DMS153 (cell line): ENCODE results near the gene FGFR2.

Source experiments
- DNase-seq: peaks from one replicate; lab custom pipeline; 2025; lab: John Stamatoyannopoulos, UW

The FGFR2 gene

GRCh38 chr10:121610798-121611323 is 12.6 kb upstream of the FGFR2 start:
- no peak for DNase-seq

GRCh38 chr10:121609426-121610380 is 11.5 kb upstream of the FGFR2 start:
- DNase-seq = no peak

GRCh38 chr10:121608469-121609190 is 10.4 kb upstream of the FGFR2 start:
- peak; percentile 27 for DNase-seq

GRCh38 chr10:121607310-121608055 is 9.2 kb upstream of the FGFR2 start:
- DNase-seq = no peak

- no peak for DNase-seq
These were observed 7.5 kb upstream of the FGFR2 start for GRCh38 chr10:121605708-121606107.

- no peak for DNase-seq
These were observed 3.2 kb upstream of the FGFR2 start for GRCh38 chr10:121601458-121601857.

- DNase-seq = no peak
These were observed 2.4 kb upstream of the FGFR2 start for GRCh38 chr10:121600611-121601010.

GRCh38 chr10:121599947-121600346 is 1.7 kb upstream of the FGFR2 start:
- no peak for DNase-seq

GRCh38 chr10:121597504-121598262 is 561 bp downstream of the FGFR2 start:
- DNase-seq = no peak

GRCh38 chr10:121596689-121597503 is 1.3 kb downstream of the FGFR2 start:
- no peak for DNase-seq

GRCh38 chr10:121595806-121596688 is 2.2 kb downstream of the FGFR2 start:
- DNase-seq = no peak

GRCh38 chr10:121595351-121595805 is 2.9 kb downstream of the FGFR2 start:
- DNase-seq = no peak

GRCh38 chr10:121594623-121595350 is 3.5 kb downstream of the FGFR2 start:
- DNase-seq = no peak

GRCh38 chr10:121594076-121594475 is 4.2 kb downstream of the FGFR2 start:
- no peak for DNase-seq

- DNase-seq = no peak
These were observed 4.8 kb downstream of the FGFR2 start for GRCh38 chr10:121593281-121594075.

- DNase-seq = no peak
These were observed 5.9 kb downstream of the FGFR2 start for GRCh38 chr10:121592155-121592890.

GRCh38 chr10:121591186-121591585 is 7.1 kb downstream of the FGFR2 start:
- DNase-seq = no peak
